Measurements from ENCODE around the gene HIPK2.

DNA sequence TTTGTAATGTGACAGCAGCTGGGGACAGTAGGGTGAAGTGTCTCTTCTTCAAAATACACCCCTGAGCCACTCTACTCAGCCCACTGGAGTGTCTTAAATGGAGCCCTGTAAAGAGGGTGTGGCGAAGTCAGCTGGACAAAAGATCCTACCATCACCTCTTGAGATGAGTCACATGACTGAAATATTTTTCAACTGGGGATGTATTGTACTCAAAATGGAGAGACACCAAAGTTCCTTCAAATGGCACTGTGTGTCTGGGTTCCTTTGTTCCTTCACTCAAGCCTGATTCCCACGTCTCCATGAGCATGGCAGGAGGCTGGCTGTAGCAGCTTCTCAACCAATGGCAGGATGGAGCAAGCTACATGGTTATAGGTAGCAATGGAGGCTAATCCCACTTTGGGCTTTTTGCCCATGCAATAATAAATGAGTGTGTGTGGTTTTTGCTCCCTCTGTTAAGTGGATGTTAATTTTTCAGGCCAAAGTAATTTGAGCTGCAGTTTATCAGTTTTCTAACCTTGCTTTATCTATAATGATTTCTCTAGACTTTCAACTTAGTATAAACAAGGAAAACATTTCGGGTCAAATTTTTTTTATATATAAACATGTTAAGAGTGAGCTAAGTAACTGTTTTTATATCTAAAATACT, 186.1 kb downstream of the HIPK2 start:
- TF ChIP-seq, protein P1, sequence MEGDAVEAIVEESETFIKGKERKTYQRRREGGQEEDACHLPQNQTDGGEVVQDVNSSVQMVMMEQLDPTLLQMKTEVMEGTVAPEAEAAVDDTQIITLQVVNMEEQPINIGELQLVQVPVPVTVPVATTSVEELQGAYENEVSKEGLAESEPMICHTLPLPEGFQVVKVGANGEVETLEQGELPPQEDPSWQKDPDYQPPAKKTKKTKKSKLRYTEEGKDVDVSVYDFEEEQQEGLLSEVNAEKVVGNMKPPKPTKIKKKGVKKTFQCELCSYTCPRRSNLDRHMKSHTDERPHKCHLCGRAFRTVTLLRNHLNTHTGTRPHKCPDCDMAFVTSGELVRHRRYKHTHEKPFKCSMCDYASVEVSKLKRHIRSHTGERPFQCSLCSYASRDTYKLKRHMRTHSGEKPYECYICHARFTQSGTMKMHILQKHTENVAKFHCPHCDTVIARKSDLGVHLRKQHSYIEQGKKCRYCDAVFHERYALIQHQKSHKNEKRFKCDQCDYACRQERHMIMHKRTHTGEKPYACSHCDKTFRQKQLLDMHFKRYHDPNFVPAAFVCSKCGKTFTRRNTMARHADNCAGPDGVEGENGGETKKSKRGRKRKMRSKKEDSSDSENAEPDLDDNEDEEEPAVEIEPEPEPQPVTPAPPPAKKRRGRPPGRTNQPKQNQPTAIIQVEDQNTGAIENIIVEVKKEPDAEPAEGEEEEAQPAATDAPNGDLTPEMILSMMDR (conservative IDR thresholded peaks at IDR 0.05 in 1 of 2, IDR thresholded peaks at IDR 0.05 in 1 of 2; ENCODE audit: extremely low read depth in 1 of 2, insufficient read depth in 1 of 2, low read depth in 1 of 2, low read length in 2 of 2) = no peak
- TF ChIP-seq EZH2 (IDR thresholded peaks at IDR 0.05; ENCODE audit: borderline replicate concordance, low read length) = no peak
